HFFc6 (cell line): Measurements from ENCODE around the gene MCHR1. TPM values are rescaled to one million over a fixed set of nuclear protein-coding genes. Genes with fewer than 3 reads are reported as not detected.

ENCODE experiments used
- DNase-seq: peaks from one replicate; pipeline ENCODE4 v3.0.0-alpha.2; 2018
- H3K27ac Mint-ChIP-seq: 2 replicates; pipeline ENCODE4 v1.8.0; 2020; ENCODE audit warnings: mild to moderate bottlenecking, mixed read lengths
- H3K27me3 Mint-ChIP-seq: 2 replicates; pipeline ENCODE4 v1.8.0; 2021; ENCODE audit warnings: mild to moderate bottlenecking, moderate library complexity, mixed read lengths; ENCODE audit not compliant: insufficient read depth
- H3K36me3 Mint-ChIP-seq: 2 replicates; pipeline ENCODE4 v1.8.0; 2021; ENCODE audit warnings: low read depth, mixed read lengths
- H3K4me1 Mint-ChIP-seq: 2 replicates; pipeline ENCODE4 v1.8.0; 2020; ENCODE audit warnings: low read depth, mixed read lengths
- H3K4me3 Mint-ChIP-seq: 2 replicates; pipeline ENCODE4 v1.8.0; 2020; ENCODE audit warnings: mild to moderate bottlenecking, moderate library complexity, mixed read lengths
- H3K9me3 Mint-ChIP-seq: 2 replicates; pipeline ENCODE4 v1.8.0; 2020; ENCODE audit warnings: mild to moderate bottlenecking, mixed read lengths
- CTCF ChIP-seq: fragments of 200-600 bp; sonication (generic); IDR thresholded peaks from 2 replicates; pipeline ENCODE4 v1.5.0; 2021; ENCODE audit warnings: antibody characterized with exemption, mild to moderate bottlenecking
- total RNA-seq, 6 experiments: library from RNA; stranded (reverse); fragmentation: NEBNext Ultra II Directional; extraction: Animal tissue kit (Norgen Biotek cat#: 25700); gene quantifications; 2 replicates in 1 of 6; 3 replicates in 5 of 6; pipeline ENCODE4 v1.2.3, GENCODE V29; 2021

The MCHR1 gene
- total RNA-seq, 6 experiments from 2014 or later = 0.28 TPM; not detected in 5

DNA sequence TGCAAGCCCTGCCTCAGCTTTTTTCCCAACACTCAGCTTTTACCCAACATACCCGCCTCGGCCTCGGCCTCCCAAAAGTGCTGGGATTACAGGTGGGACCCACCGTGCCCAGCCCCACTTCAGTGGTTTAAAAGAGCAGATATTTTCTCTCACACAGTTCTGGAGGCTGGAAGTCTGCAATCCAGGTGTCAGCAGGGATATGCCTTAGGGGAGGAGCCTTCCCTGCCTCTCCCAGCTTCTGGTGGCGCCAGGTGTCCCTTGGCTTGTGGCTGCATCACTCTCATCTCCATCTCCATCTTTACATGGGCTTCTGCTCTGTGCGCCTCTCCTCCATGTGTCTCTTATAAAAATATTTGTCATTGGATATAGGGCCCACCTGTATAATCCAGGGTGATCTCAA lies 50.0 kb downstream of the MCHR1 start:
- no peak for TF ChIP-seq CTCF
- Mint-ChIP-seq H3K27me3 (peaks cover 8% of the 10 kb centered on the region), H3K4me1 (peaks cover 27% of the 10 kb centered on the region), H3K36me3 (no peaks in the 10 kb centered on the region), H3K27ac (no peak overlapping the region), H3K9me3 (no peaks in the 10 kb centered on the region), H3K4me3 (no peak overlapping the region)
- DNase-seq = no peak

Other genes starting within 250 kb of the MCHR1 start
- gene MRTFA, start 42.8 kb upstream of the MCHR1 start, total RNA-seq = 10 to 100 TPM; 36.4 to 48.7 (median 42.2) TPM
- gene SLC25A17, start 139.9 kb downstream of the MCHR1 start, total RNA-seq = 10 to 100 TPM; 23.5 to 25.5 (median 24.6) TPM
- gene ST13, start 177.2 kb downstream of the MCHR1 start, total RNA-seq = 100 to 1,000 TPM; 236 to 251 (median 243) TPM
- 10 to 100 TPM; 22.7 to 30.5 (median 29.0) TPM for gene XPNPEP3, start 177.7 kb downstream of the MCHR1 start, total RNA-seq
- not detected for gene DNAJB7, start 182.6 kb downstream of the MCHR1 start, total RNA-seq